GM19328 (cell line): ENCODE data around the gene AVPR1B.

Source experiments
- ATAC-seq: cut with Tn5 transposase; IDR thresholded peaks from one replicate; pipeline ENCODE4 v1.9.1; 2021; ENCODE audit warnings: mild to moderate bottlenecking, moderate library complexity; ENCODE audit not compliant: unreplicated experiment

Gene AVPR1B

GRCh38 chr1:206112600-206113301 is 4.4 kb downstream of the AVPR1B start:
- no peak for ATAC-seq

- ATAC-seq: no peak
These were observed 5.8 kb downstream of the AVPR1B start for GRCh38 chr1:206111271-206111927.

- no peak for ATAC-seq
These were observed 6.4 kb downstream of the AVPR1B start for GRCh38 chr1:206110820-206111219.

GRCh38 chr1:206110161-206110560 is 7.0 kb downstream of the AVPR1B start:
- ATAC-seq: no peak

GRCh38 chr1:206109718-206110117 is 7.5 kb downstream of the AVPR1B start:
- no peak for ATAC-seq

- no peak for ATAC-seq
These were observed 8.6 kb downstream of the AVPR1B start for GRCh38 chr1:206108635-206109034.

GRCh38 chr1:206107168-206107544 is 10.0 kb downstream of the AVPR1B start:
- ATAC-seq: no peak

GRCh38 chr1:206106328-206107167 is 10.6 kb downstream of the AVPR1B start:
- no peak for ATAC-seq

- ATAC-seq: no peak
These were observed 11.7 kb downstream of the AVPR1B start for GRCh38 chr1:206105464-206105995.

- ATAC-seq: no peak
These were observed 13.2 kb downstream of the AVPR1B start for GRCh38 chr1:206103979-206104378.

GRCh38 chr1:206102292-206102936 is 14.8 kb downstream of the AVPR1B start:
- ATAC-seq: no peak

GRCh38 chr1:206101351-206102045 is 15.7 kb downstream of the AVPR1B start:
- no peak for ATAC-seq

GRCh38 chr1:206100226-206100815 is 16.9 kb downstream of the AVPR1B start:
- no peak for ATAC-seq

- ATAC-seq: no peak
These were observed 18.8 kb downstream of the AVPR1B start for GRCh38 chr1:206098242-206098919.

- ATAC-seq: no peak
These were observed 19.8 kb downstream of the AVPR1B start for GRCh38 chr1:206097381-206097780.

- no peak for ATAC-seq
These were observed 23.2 kb downstream of the AVPR1B start for GRCh38 chr1:206094024-206094423.

- ATAC-seq: no peak
These were observed 27.8 kb downstream of the AVPR1B start for GRCh38 chr1:206089341-206089740.

GRCh38 chr1:206087091-206087490 is 30.1 kb downstream of the AVPR1B start:
- no peak for ATAC-seq

- no peak for ATAC-seq
These were observed 33.4 kb downstream of the AVPR1B start for GRCh38 chr1:206083750-206084149.
